Gastrocnemius medialis (tissue), 4 donors: ENCODE results near the gene COA3.

Experiments
- CTCF ChIP-seq, 5 experiments: fragments of 450-650 bp in 3 of 5; fragments of 200-600 bp in 2 of 5; sonication (generic) in 2 of 5; IDR thresholded peaks in 4 of 5; conservative IDR thresholded peaks in 1 of 5; 1 replicate in 4 of 5; 2 replicates in 1 of 5; pipeline ENCODE4 v1.5.1; 2016 to 2019; ENCODE audit warnings: antibody characterized with exemption in 5 of 5, mild to moderate bottlenecking in 3 of 5, moderate library complexity in 3 of 5
- POLR2A ChIP-seq, 2 donors: fragments of 450-650 bp; IDR thresholded peaks; one replicate each; pipeline ENCODE4 v1.6.1; 2017; ENCODE audit warnings: antibody characterized with exemption in 2 of 2, mild to moderate bottlenecking in 2 of 2, moderate library complexity in 2 of 2

DNA sequence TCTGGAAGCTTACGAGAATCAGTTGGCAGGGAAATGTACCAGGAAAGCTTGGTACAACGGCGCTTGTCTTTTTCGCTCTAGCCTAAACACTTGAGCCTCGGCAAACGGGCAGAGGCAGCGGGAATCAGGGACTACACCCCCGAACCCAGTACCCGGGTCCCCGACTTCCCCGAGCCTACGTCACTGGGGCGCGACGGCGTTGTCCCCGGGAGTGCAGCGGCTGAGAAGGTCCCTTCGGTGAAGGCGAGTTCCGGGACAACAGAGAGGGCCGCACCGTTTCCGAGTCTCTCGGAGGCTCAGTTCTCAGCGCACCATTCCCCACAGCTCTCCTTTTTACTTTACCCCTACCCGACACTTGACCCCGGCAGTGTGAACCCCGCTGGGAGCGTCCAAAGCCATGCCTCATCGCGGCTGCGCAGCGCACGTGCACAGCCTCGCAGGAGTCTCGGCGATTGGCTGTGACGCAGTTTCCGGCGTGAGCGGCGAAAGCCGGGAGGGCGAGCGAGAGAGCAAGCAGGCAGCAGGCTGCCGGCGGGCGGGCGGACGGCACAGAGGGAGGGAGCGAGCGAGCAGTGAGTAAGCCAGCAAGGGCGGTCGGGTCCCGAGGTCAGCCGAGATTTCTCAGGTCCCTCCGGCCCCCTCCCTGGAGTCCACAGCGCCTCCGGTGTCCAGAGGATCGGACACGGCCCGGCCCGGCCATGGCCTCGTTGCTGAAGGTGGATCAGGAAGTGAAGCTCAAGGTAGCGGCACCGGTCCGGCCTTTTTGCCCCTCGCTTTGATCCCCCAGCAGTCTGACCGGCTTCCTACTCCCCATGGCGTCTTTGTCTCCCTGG is 34.6 kb upstream of the COA3 start, which contains the start of gene PSME3:
- TF ChIP-seq CTCF (IDR thresholded peaks at IDR 0.05 in 4 of 5, conservative IDR thresholded peaks at IDR 0.05 in 1 of 5), result peak in 1 of 5 experiments; percentile 34
- TF ChIP-seq POLR2A (IDR thresholded peaks at IDR 0.05), result peak; percentile 96 to 98
